Stimulated activated CD4-positive, alpha-beta T cell treated with anti-CD3 and anti-CD28 coated beads, Interleukin-12 subunit alpha, Interleukin-12 subunit beta, amount 100 ng/mL, for 24 hours (primary cell): ENCODE data around the gene PARVB.

Source experiments
- DNase-seq, 2 experiments: peaks; one replicate each; pipeline ENCODE4 v3.0.0-alpha.2; 2020; ENCODE audit warnings: low read depth in 2 of 2

PARVB gene

GRCh38 chr22:44024288-44024921 is at the start of gene PARVB:
TSS of gene PARVB (plus strand) at chr22:44024302. CDS start at chr22:44024340, 38 bp downstream.
- DNase-seq = no peak

- no peak for DNase-seq
Observed at GRCh38 chr22:43975041-43975440, 49.1 kb upstream of the PARVB start.

- DNase-seq = no peak
Observed at GRCh38 chr22:43976861-43977795, 47.0 kb upstream of the PARVB start.

GRCh38 chr22:43978558-43978957 is 45.5 kb upstream of the PARVB start:
- no peak for DNase-seq

- DNase-seq = no peak
Observed at GRCh38 chr22:43980579-43980978, 43.5 kb upstream of the PARVB start.

GRCh38 chr22:43980996-43981395 is 43.1 kb upstream of the PARVB start:
- DNase-seq = no peak

- DNase-seq = no peak
Observed at GRCh38 chr22:43983808-43984207, 40.3 kb upstream of the PARVB start.

GRCh38 chr22:43985532-43985931 is 38.6 kb upstream of the PARVB start:
- DNase-seq = no peak

GRCh38 chr22:43988116-43988820 is 35.8 kb upstream of the PARVB start:
- no peak for DNase-seq

GRCh38 chr22:43988960-43989359 is 35.1 kb upstream of the PARVB start:
- DNase-seq = no peak

- no peak for DNase-seq
Observed at GRCh38 chr22:43990044-43990443, 34.1 kb upstream of the PARVB start.

- no peak for DNase-seq
Observed at GRCh38 chr22:43991316-43992020, 32.6 kb upstream of the PARVB start.

- no peak for DNase-seq
Observed at GRCh38 chr22:43992331-43992821, 31.7 kb upstream of the PARVB start.

GRCh38 chr22:43993072-43993760 is 30.9 kb upstream of the PARVB start:
- peak; percentile 8 to 42 for DNase-seq

GRCh38 chr22:43994006-43994405 is 30.1 kb upstream of the PARVB start:
- DNase-seq = no peak

GRCh38 chr22:43994416-43994815 is 29.7 kb upstream of the PARVB start:
- no peak for DNase-seq

GRCh38 chr22:43995057-43995685 is 28.9 kb upstream of the PARVB start:
- DNase-seq = no peak

GRCh38 chr22:43995798-43996169 is 28.3 kb upstream of the PARVB start:
- DNase-seq = no peak

GRCh38 chr22:43996170-43996980 is 27.7 kb upstream of the PARVB start:
- DNase-seq = peak; percentile 49 to 65

GRCh38 chr22:43996981-43997265 is 27.2 kb upstream of the PARVB start:
- DNase-seq = no peak
